Myocyte (in vitro differentiated cells): ENCODE data around the gene PPP4R1. TPM values are rescaled to one million over a fixed set of nuclear protein-coding genes. Genes with fewer than 3 reads are reported as not detected.

Source experiments
- DNase-seq: peaks from one replicate; pipeline ENCODE4 v3.0.0-alpha.2; 2012; ENCODE audit warnings: low read depth
- total RNA-seq: library from RNA; depleted of rRNA; stranded (reverse); fragments of >200 nt; gene quantifications from 2 replicates; pipeline ENCODE4 v1.2.3, GENCODE V29; 2014

PPP4R1 gene
- total RNA-seq, 1 donor from 2014 or later = 66.9 TPM

- DNase-seq = no peak
Observed at GRCh38 chr18:9594823-9595596, 19.3 kb downstream of the PPP4R1 start.

- DNase-seq = no peak
Observed at GRCh38 chr18:9587924-9588323, 26.4 kb downstream of the PPP4R1 start.

- no peak for DNase-seq
Observed at GRCh38 chr18:9586814-9587213, 27.5 kb downstream of the PPP4R1 start.

GRCh38 chr18:9581667-9582066, 32.7 kb downstream of the PPP4R1 start:
- no peak for DNase-seq

- DNase-seq = no peak
Observed at GRCh38 chr18:9578306-9578705, 36.1 kb downstream of the PPP4R1 start.

GRCh38 chr18:9577361-9577760, 37.0 kb downstream of the PPP4R1 start:
- peak; percentile 53 for DNase-seq

GRCh38 chr18:9575558-9575957, 38.8 kb downstream of the PPP4R1 start:
- DNase-seq = peak; percentile 89

- DNase-seq = no peak
Observed at GRCh38 chr18:9574473-9575115, 39.8 kb downstream of the PPP4R1 start.

GRCh38 chr18:9571546-9571945, 42.8 kb downstream of the PPP4R1 start:
- DNase-seq = no peak

- DNase-seq = no peak
Observed at GRCh38 chr18:9570255-9570654, 44.1 kb downstream of the PPP4R1 start.

- no peak for DNase-seq
Observed at GRCh38 chr18:9569178-9569577, 45.2 kb downstream of the PPP4R1 start.

- no peak for DNase-seq
Observed at GRCh38 chr18:9568186-9568585, 46.2 kb downstream of the PPP4R1 start.

GRCh38 chr18:9565407-9565806, 49.0 kb downstream of the PPP4R1 start:
- no peak for DNase-seq

GRCh38 chr18:9563331-9563730, 51.0 kb downstream of the PPP4R1 start:
- DNase-seq = no peak

- no peak for DNase-seq
Observed at GRCh38 chr18:9562584-9562983, 51.8 kb downstream of the PPP4R1 start.

- DNase-seq = no peak
Observed at GRCh38 chr18:9561759-9562158, 52.6 kb downstream of the PPP4R1 start.

- no peak for DNase-seq
Observed at GRCh38 chr18:9559253-9559652, 55.1 kb downstream of the PPP4R1 start.

- DNase-seq = no peak
Observed at GRCh38 chr18:9558387-9559064, 55.8 kb downstream of the PPP4R1 start.

- DNase-seq = no peak
Observed at GRCh38 chr18:9557250-9557943, 57.0 kb downstream of the PPP4R1 start.

GRCh38 chr18:9552616-9553015, 61.7 kb downstream of the PPP4R1 start:
- no peak for DNase-seq

- DNase-seq = no peak
Observed at GRCh38 chr18:9552191-9552590, 62.2 kb downstream of the PPP4R1 start.

- DNase-seq = no peak
Observed at GRCh38 chr18:9550429-9550828, 63.9 kb downstream of the PPP4R1 start.
